KOPT-K1 (cell line): ENCODE data around the gene SLC25A42.
"Not testable (repeated sequence)": the region's sequence is repeated elsewhere in the genome, so short reads cannot be mapped to it uniquely, and the experiment has no call there.

Source experiments
- H3K27ac ChIP-seq: fragments of 200-600 bp; sonication (generic); 2 replicates; pipeline ENCODE4 v1.5.1; 2016; ENCODE audit warnings: antibody characterized with exemption, mild to moderate bottlenecking, low read depth, low read length; ENCODE audit not compliant: poor library complexity, severe bottlenecking
- H3K36me3 ChIP-seq: fragments of 200-600 bp; sonication (generic); 2 replicates; pipeline ENCODE4 v1.5.1; 2017; ENCODE audit warnings: antibody characterized with exemption, mild to moderate bottlenecking, low read length, moderate library complexity; ENCODE audit not compliant: insufficient read depth
- H3K9me3 ChIP-seq: fragments of 200-600 bp; sonication (generic); 2 replicates; pipeline ENCODE4 v1.5.1; 2017; ENCODE audit warnings: antibody characterized with exemption, low read length, mild to moderate bottlenecking; ENCODE audit not compliant: insufficient read depth, poor library complexity, severe bottlenecking

The SLC25A42 gene

DNA sequence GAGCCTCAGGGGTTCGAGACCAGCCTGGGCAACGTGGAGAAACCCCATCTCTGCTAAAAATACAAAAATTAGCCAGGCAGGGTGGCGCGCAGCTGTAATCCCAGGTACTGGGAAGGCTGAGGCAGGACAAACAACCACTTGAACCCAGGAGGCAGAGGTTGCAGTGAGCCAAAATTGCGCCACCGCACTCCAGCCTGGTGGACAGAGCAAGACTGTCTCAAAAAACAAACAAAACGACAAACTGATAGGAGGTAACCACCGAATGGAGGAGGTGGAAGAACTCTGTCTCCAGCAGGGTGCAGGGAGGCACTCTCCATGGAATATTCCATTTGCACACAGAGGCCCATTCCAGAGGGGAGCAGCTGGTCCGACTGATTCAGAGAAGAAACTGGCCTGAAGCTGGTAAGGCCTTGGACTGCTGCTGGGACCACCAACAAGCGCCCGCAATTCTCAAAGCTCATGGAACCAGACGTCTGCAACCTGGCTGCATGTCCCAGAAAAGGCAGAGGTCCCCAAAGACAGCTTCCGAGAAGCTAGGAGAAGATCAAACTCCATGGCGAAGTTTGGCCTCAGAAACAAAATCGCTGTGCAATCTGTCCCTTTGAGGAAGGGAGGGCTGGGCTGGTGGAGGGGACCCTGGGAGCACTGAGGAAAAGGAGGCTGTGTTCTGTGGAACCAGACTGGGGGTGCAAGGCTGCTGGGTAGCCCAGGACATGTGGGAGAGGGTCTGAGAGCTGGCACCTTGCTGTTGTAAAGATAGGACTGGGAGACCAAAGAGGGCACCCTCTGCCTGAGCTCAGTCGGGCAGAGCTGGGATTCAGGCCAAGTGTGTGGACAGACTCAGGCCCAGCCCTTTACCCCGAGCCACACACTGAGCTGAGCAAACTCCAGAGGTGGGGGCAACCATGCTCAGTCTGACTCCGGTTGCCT is 35.2 kb downstream of the SLC25A42 start:
- no peak overlapping the region for H3K27ac ChIP-seq
- no peaks in the 10 kb centered on the region; the same call in 1 of the 2 replicates for H3K36me3 ChIP-seq
- H3K9me3 ChIP-seq = no peaks in the 10 kb centered on the region

DNA sequence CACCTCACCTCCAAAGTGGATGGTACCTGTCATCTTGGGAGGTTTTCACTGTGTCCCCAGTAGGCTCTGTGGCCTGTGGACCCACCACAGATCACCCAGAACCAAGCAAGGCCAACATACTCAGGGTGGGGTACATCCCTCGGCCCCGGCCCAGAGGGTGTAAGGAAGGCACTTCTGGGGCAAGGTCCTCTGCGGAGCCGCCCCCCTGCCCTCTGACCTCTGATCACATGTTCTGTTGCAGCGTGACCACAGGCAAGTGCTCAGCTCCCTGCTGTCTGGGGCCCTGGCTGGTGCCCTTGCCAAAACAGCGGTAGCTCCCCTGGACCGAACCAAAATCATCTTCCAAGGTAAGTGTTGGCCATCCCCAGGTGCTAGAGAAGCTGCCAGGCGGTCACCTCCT is 37.7 kb downstream of the SLC25A42 start:
- H3K36me3 ChIP-seq = no peaks in the 10 kb centered on the region; the same call in 1 of the 2 replicates
- no peak overlapping the region for H3K27ac ChIP-seq

DNA sequence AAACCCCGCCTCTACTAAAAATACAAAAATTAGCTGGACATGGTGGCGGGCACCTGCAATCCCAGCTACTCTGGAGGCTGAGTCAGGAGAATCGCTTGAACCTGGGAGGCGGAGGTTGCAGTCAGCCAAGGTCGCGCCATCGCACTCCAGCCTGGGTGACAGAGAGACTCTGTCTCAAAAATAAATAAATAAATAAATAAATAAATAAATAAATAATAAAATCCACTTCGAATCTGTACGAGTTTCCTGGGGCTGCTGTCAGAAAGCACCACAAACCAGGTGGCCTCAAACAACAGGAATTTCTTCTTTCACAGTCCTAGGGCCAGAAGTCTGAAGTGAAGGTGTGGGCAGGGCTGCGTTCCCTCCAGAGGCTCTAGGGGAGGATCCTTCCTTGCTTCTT is 38.8 kb downstream of the SLC25A42 start:
- not testable (repeated sequence) for H3K9me3 ChIP-seq, H3K27ac ChIP-seq, H3K36me3 ChIP-seq

More for the DNA sequence above, 37.7 kb downstream of the SLC25A42 start:
- H3K9me3 ChIP-seq = no peaks in the 10 kb centered on the region

DNA sequence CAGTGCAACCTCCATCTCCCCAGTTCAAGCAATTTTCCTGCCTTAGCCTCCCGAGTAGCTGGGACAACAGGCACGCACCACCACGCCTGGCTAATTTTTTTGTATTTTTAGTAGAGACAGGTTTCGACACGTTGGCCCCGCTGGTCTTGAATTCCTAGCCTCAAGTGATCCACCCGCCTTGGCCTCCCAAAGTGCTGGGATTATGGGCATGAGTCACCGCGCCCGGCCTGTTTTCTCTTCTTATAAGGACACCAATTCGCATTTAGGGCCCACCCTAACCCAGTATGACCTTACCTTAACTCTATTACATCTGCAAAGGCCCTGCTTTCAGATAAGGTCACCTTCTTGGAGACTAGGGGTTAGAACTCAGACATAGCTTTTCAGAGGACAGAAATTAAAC is 39.4 kb downstream of the SLC25A42 start:
- no peaks in the 10 kb centered on the region; the same call in 1 of the 2 replicates for H3K36me3 ChIP-seq
- no peak overlapping the region for H3K27ac ChIP-seq
- no peaks in the 10 kb centered on the region for H3K9me3 ChIP-seq

- no peaks in the 10 kb centered on the region for H3K9me3 ChIP-seq
- H3K27ac ChIP-seq = no peak overlapping the region
- no peaks in the 10 kb centered on the region for H3K36me3 ChIP-seq
Measured at GRCh38 chr19:19105365-19106055, 41.7 kb downstream of the SLC25A42 start.

DNA sequence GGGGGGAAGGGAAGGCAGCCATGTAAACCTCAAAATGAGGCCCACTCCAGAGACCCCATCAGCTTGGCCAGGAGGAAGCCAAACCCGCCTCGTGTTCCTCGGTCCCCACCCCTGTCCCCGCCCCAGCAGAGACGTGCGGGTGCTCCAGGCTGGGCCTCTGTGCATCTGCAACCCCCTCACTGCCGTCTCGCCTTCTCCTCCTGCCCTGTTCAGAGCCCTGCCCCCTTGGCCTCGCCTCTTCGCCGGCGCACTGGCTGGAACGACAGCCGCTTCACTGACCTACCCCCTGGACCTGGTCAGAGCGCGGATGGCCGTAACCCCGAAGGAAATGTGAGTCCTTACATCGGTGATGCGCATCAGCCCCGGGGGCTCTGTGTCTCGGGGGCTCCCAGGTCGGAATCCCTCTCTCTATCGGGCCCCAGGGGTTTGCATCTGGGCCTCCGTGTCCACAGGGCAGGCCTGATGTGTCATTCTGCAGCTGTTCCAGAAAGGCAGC is 42.3 kb downstream of the SLC25A42 start:
- Histone ChIP-seq H3K27ac (no peak overlapping the region), H3K36me3 (no peaks in the 10 kb centered on the region), H3K9me3 (no peaks in the 10 kb centered on the region)

GRCh38 chr19:19106938-19107337 is 43.1 kb downstream of the SLC25A42 start:
- H3K27ac ChIP-seq, H3K36me3 ChIP-seq, H3K9me3 ChIP-seq: not testable (repeated sequence)

DNA sequence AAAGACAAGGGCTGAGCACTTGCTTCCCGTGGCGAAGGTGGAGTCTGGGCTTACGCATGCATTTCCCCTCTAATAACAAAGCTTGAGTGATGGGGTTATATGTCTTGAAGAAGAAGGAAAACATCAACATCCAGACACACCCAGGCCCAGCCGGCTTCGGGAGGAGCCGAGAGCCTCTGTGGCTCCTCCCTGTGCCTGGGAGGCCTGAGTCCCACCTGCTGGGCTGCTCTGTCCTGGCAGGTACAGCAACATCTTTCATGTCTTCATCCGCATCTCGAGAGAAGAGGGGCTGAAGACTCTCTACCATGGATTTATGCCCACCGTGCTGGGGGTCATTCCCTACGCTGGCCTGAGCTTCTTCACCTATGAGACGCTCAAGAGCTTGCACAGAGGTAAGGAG is 43.9 kb downstream of the SLC25A42 start:
- Histone ChIP-seq H3K27ac (no peak overlapping the region), H3K36me3 (no peaks in the 10 kb centered on the region)

GRCh38 chr19:19109601-19110000 is 45.8 kb downstream of the SLC25A42 start:
- H3K27ac ChIP-seq = no peak overlapping the region
- no peaks in the 10 kb centered on the region for H3K36me3 ChIP-seq
- no peaks in the 10 kb centered on the region for H3K9me3 ChIP-seq

More for the DNA sequence above, 43.9 kb downstream of the SLC25A42 start:
- H3K9me3 ChIP-seq = no peaks in the 10 kb centered on the region

DNA sequence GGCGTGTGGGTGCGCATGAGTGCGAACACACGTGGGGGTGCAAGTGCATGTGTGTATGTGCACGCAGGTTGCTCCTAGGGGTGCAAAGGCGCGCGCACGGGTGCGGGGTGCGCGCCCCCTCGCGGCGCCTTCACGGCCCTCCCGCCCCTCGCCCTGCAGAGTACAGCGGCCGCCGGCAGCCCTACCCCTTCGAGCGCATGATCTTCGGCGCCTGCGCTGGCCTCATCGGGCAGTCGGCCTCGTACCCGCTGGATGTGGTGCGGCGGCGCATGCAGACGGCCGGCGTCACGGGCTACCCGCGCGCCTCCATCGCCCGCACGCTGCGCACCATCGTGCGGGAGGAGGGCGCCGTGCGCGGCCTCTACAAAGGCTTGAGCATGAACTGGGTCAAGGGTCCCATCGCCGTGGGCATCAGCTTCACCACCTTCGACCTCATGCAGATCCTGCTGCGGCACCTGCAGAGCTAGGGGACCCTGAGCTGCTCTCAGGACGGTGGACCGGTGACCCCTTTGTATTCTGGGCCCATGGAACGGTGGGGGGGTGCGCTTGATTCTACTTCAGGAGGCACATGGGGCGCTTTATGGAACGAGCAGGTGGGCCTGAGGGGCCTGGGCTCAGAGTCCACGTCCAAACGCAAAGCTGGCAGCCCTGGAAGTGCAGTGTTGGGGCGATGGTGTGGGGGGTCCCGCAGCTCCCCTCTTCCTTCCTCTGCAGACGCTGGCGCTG is 46.8 kb downstream of the SLC25A42 start:
- Histone ChIP-seq H3K27ac (no peak overlapping the region), H3K9me3 (no peaks in the 10 kb centered on the region), H3K36me3 (no peaks in the 10 kb centered on the region)

DNA sequence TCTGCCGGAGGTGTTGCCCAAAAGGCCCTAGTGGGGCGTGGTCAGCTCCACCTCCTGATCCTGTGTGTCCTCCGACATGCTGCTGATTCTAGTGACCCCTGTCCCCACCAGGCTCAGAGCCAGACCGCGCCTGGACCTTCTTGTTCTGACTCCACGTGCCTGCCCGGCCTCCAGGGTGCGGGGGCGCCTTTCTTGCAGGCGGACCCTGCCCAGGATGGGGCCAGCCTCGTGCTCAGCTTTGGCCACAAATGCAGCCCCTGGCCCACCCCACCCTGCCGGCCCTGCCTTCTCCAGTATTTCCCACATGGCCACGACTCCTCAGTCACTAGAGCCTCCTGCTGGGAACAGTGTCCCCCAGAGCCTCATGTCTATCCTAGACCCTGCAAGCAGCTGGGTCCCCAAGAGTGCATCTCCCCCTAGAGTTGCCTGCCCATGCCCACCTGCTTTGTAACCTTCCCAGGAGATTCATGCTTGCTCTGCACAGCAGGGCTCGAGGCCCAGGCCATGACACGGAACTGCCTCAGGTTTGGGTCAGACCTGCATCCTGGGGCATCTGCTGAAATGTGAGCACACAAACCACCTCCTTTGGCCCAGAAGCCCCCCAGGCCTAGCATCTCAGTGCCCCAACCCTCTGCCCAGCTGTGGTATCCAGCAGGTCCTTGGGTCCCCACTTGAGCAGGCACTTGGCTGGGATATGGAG is 47.5 kb downstream of the SLC25A42 start:
- Histone ChIP-seq H3K36me3 (no peaks in the 10 kb centered on the region), H3K9me3 (no peaks in the 10 kb centered on the region), H3K27ac (no peak overlapping the region)

DNA sequence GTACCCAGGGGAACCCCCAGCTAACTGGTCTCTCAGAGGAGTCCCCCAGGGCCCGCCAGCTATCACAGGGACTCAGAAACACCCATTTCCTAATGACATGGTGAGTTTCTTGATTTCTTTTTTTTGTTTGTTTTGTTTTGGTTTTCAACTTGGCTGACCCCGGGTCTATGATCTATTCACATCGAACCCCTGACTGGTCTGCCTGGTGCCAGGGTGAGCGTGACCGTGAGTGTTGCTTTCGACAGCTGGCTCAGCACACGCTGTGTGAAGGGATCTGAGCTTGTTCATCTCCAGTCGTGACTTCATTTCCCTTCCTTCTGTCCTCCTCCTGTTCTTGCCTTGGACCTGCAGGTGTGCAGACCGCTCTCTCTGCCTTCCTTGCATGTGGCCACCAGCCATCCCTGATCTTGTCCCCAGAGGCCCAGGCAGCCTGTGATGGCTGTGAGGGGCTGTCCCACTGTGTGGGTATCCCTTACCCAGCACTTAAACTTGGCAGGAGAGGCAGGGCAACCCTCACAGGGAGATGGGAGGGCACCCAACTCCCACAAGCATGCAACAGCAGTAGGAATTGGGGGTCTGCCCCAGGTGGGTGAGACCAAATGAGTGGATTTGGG is 48.3 kb downstream of the SLC25A42 start:
- Histone ChIP-seq H3K27ac (no peak overlapping the region), H3K36me3 (no peaks in the 10 kb centered on the region), H3K9me3 (no peaks in the 10 kb centered on the region)

GRCh38 chr19:19113040-19113626 is 49.3 kb downstream of the SLC25A42 start:
- no peaks in the 10 kb centered on the region for H3K36me3 ChIP-seq

GRCh38 chr19:19115954-19116353 is 52.2 kb downstream of the SLC25A42 start:
- H3K9me3 ChIP-seq = no peaks in the 10 kb centered on the region
- no peak overlapping the region for H3K27ac ChIP-seq

More at GRCh38 chr19:19113040-19113626, 49.3 kb downstream of the SLC25A42 start:
- Histone ChIP-seq H3K27ac (no peak overlapping the region), H3K9me3 (no peaks in the 10 kb centered on the region)

More at GRCh38 chr19:19115954-19116353, 52.2 kb downstream of the SLC25A42 start:
- H3K36me3 ChIP-seq = peaks cover 24% of the 10 kb centered on the region; the same call in 1 of the 2 replicates
